GM12873 (cell line): ENCODE data around the gene TNS3.

ENCODE experiments used
- TF ChIP-seq, protein P1 (sequence below): IDR thresholded peaks from 2 replicates; pipeline ENCODE4 v1.5.1; 2012; ENCODE audit warnings: low read depth, mild to moderate bottlenecking, moderate library complexity, low read length, control low read depth; ENCODE audit not compliant: insufficient read depth; ENCODE audit errors: missing control alignments

The TNS3 gene

DNA sequence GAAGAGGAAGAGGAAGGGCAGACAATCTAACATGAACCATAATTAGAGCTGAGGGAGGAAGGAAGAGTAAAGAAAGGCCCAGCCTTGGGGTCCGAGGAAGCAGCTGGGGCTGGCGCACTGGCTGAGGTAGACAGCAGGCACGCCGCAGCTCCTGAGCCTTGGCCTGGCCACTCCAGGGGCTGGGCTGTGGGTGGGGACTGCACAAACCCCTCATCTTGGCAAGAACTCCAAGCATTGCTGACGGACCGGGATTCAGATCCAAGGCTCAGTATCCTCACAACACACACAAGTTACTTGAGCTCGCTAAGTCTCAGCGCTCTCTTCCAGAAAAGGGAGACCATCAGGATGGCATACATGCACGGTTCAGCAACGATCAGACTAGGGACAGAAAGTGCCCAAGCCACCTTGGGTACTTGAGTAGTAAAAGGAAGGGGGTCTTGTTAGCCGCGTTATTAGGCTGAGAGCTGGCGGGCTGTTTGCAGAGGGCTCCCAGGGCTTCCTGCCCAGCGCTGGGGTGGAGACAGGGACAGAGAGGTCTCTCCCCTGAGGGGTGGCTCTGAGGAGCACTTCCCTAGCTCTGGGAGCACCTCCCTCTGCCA lies 4.5 kb downstream of the TNS3 start:
- TF ChIP-seq, protein P1, sequence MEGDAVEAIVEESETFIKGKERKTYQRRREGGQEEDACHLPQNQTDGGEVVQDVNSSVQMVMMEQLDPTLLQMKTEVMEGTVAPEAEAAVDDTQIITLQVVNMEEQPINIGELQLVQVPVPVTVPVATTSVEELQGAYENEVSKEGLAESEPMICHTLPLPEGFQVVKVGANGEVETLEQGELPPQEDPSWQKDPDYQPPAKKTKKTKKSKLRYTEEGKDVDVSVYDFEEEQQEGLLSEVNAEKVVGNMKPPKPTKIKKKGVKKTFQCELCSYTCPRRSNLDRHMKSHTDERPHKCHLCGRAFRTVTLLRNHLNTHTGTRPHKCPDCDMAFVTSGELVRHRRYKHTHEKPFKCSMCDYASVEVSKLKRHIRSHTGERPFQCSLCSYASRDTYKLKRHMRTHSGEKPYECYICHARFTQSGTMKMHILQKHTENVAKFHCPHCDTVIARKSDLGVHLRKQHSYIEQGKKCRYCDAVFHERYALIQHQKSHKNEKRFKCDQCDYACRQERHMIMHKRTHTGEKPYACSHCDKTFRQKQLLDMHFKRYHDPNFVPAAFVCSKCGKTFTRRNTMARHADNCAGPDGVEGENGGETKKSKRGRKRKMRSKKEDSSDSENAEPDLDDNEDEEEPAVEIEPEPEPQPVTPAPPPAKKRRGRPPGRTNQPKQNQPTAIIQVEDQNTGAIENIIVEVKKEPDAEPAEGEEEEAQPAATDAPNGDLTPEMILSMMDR: no peak

DNA sequence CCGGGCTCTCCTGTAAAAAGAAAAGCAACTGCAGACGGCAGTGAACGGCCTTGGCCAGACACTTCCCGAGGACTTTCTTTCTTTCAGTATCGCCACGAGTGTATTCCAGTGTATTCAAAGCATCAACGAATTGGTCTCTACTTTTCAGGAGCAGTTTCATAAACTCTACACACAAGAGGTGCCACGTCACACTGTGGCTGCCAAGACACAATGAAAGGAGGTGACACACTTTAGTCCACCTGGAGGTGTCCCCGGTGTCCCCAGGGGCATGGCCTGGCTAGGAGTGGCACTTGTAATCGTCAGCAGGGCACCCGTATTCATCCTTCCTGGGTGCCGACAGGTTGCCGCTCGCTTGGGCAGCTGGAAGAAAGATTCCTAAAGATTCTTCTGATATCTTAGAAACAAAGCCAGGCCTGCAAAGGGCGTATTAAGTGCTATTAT lies 5.0 kb downstream of the TNS3 start:
- TF ChIP-seq, protein P1: no peak

DNA sequence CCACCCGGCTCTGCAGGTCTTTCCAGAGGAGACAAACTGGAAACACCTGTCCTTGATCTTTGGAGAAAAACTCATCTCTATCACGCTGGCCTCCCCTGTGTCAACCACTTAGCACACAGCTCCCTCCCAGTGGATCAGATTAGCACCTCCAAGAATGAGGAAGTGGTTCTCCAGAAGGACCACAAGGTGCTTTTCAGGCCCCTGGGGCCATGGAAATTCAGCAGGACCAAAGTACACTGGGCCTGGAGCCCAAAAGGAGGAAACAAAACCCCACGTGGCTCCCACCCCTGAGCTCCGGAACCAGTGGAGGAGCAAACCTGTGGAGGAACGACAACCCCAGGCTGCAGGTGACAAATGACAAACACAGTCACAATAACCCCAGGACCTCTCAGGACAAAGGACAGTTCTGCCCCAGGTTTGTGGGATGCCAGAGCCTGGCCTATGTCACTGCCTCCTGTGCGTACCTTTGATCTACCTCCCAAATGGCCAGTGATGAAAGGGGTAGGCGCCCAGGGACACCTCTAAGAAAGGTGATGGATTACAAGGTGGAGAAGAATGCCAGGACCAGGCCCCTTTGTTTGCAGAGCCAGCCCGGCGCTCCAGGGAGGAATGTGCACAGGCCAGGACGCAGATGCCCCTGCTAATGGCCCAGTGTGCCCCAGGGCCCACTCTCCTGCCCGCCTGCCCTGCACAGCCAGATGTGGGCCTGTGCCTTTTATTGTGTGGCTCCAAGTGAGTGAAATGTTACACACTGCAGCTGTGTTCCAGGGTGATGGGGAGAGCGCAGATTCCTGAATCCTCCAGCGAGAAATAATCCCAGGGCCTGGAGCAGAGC lies 5.7 kb downstream of the TNS3 start:
- TF ChIP-seq, protein P1: no peak

DNA sequence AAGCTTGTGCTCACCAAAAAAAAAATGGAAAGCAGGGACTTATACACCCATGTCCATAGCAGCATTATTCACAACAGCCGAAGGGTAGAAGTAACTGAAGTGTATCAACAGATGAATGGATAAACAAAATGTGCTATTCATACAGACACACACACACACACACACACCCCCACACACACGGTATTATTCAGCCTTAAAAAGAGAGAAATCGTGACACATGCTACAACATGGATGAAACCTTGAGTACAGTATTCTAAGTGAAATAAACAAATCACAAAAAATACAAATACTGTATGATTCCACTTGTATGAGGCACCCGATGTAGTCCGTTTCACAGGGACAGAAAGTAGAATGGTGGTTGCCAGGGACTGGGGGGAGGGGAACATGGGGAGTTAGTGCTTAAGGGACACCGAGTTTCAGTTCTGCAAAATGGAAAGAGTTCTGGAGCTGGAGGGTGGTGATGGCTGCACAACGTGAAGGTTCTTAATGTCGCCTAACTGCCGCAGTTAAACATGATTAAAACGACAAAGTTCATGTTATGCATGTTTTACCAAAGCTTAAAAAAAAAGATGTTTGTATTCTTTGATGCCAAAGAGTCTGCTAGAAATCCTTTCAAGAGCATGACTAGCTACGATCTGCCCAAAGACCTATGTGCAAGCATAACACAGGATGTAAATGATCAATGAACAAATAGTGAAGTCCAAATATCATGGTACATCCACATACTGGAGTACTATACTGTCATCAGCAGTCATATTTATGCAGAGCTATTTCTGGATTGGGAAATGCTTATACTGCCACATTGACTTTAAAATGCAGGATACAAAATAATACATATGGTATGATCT lies 7.2 kb downstream of the TNS3 start:
- TF ChIP-seq, protein P1: no peak

DNA sequence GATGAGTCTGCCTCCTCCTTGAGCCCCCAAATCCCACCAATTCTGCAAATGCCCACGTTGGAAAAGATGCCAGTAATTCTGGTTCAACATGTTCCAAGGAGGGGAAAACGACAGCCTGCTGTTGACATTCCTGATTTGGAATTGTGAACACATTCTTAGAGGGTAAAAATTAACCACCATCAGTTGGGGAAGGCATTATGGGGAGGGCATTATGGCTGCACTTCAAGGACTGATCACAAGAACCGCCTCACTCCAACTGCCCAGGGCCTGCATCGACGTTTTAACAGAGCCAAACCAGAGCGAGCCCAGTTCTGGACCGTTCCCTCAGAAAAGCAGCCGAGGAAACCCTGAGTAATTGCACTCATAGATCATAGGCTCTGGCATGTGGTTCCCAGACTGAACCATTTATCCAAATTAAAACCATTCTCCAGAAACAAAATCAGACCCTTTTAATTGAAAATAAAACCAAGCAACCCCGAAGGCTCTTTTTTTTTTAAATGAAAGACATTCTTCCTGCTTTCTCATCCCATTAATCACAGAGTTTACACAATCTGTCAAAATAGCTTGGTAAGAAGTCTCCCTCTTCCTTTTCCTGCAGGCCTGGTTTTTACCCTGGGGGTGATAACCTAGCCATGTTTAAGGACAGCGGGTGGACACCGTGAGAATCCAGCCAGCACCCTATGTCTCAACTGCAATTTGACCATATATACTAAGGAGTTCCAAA lies 8.0 kb downstream of the TNS3 start:
- TF ChIP-seq, protein P1: no peak

DNA sequence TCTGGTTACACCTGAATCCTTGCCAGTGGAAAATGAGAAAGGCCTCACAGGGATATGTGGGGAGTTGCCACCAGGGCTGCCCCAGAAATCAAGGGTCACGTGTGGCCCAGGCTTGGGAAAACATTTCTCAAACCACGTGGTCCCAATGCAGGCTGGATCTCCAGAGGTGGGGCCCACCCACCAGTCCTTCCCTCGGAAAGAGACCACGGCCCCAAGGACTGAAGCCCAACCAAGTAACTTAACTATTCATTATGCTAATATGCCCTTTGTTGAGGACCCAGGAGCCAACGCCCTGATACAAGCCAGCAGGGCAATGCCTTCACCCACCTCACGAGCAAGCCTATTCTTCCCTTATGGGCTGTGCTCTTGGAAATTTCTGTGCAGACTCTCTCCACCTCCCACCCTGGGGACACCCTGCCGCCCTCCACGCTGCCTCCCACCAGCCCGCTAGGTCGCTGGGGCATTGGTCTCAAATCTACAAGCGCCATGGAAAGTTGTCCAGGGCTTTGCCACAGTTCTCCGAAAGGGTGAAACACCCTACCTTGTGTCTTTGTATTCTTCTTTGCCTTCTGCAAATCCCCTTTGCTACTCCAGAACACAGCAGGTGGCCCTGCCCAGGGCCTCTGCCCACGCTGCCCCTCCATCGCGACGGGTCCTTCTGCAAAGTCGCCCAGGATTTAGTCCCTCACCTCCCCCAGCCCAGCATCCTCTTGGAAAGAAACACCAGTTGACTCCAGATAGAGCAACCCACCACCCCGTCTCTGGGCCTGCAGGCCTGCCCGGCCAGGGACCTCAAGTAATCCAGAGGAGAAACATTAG lies 8.8 kb downstream of the TNS3 start:
- TF ChIP-seq, protein P1: no peak
